HG02642 (cell line): ENCODE data around the gene HOXC9.

Experiments
- ATAC-seq: cut with Tn5 transposase; IDR thresholded peaks from one replicate; pipeline ENCODE4 v1.9.1; 2021; ENCODE audit warnings: mild to moderate bottlenecking; ENCODE audit not compliant: unreplicated experiment, poor library complexity

HOXC9 gene

DNA sequence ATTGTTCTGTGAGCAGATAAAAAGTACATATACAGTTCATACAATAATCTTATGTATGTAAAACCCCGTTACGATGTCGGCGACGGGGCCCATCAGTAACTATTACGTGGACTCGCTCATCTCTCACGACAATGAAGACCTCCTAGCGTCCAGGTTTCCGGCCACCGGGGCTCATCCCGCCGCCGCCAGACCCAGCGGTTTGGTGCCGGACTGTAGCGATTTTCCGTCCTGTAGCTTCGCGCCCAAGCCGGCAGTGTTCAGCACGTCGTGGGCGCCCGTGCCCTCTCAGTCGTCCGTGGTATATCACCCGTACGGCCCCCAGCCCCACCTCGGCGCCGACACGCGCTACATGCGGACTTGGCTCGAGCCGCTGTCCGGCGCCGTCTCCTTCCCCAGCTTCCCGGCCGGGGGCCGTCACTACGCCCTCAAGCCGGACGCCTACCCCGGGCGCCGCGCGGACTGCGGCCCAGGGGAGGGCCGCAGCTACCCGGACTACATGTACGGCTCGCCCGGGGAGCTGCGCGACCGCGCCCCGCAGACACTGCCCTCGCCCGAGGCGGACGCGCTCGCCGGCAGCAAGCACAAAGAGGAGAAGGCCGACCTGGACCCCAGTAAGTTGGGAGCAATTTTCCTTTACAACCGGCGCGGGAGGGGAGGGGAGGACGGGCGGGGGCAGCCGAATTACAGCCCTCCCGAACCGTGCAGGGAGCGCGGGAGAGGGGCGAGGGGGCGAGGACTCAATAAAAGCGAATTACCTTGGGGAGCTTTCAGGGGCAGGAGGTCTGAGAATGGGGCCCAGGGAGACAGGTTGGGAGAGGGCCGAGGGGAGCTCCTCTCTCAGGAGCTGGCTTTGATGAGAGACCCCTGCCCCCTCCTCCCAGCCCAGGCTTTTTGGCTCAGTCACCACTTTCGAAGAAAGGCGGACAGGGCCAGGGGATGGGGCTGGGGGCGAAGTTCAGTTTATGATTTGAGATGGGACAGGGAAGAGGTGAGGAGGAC, at the start of gene HOXC9:
HOXC9 (plus strand) TSS at position 46 of the 999 bp plus-strand sequence; CDS start at position 74, 28 bp downstream.
- no peak for ATAC-seq

- no peak for ATAC-seq
Observed at GRCh38 chr12:53950437-53950773, 49.6 kb upstream of the HOXC9 start.

- ATAC-seq: no peak
Observed at GRCh38 chr12:53950789-53951576, 49.0 kb upstream of the HOXC9 start.

GRCh38 chr12:53951577-53952334, 48.2 kb upstream of the HOXC9 start:
- no peak for ATAC-seq

GRCh38 chr12:53952335-53952694, 47.6 kb upstream of the HOXC9 start:
- no peak for ATAC-seq

DNA sequence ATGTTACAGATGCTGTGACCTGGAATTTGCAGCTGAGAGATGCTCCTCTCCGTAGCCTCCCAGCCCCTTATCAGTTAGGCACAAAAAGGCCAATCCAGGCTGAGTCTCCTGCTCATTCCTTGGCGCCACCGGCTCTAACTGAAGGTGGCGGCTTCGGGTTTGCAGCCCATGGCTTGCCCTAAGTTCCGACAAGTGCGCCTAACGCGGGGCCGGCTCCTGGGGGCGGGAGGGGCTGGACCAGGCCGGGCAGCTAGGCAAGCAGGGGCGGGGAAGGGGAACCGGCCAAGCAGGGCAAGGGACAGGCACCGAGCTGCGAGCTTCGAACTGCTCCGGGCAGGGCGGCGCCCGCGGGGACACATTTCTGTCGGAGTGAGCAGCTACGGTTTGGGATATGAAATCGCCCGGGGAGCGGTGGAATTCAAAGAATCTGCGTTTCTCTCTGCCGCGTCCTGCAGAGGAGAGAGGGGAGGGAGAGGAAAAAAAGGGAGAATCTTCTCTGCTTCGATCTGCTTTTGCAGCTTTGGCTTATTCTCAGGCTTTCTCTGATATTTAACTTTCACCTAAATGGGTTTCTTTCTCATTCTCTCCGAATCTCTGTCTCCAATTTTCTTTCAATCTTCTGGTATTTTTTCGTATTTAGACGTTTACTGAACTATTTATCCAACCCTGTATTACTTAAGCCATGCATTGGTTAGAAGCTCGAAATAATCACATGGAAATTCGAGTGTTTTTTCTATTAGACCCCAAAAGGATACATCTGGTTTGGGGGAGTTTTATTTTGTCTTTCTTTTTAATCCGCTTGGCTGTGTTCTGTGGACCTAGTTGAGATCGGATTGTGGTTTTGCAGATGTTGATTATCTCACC, 46.9 kb upstream of the HOXC9 start:
- ATAC-seq: no peak

- ATAC-seq: no peak
Observed at GRCh38 chr12:53953831-53954693, 45.9 kb upstream of the HOXC9 start.

DNA sequence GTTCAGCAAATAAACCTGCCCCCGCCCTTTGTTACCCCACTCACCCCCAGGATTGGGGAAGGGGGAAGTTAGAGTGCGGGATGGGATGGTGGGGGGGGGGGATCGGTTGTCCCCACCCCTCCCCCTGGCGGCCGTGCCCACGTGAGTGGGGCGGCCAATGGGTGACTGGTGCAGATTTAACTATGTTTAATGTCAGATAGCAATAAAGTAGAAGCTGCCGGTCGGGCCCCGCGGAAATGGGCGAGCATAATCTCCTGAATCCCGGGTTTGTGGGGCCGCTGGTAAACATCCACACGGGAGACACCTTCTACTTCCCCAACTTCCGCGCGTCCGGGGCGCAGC, 45.3 kb upstream of the HOXC9 start, which contains the start of gene HOXC12:
HOXC12 (plus strand) TSS at position 210 of the 342 bp plus-strand sequence; CDS start at position 237, 27 bp downstream.
- no peak for ATAC-seq

- no peak for ATAC-seq
Observed at GRCh38 chr12:53955036-53955775, 44.8 kb upstream of the HOXC9 start.

DNA sequence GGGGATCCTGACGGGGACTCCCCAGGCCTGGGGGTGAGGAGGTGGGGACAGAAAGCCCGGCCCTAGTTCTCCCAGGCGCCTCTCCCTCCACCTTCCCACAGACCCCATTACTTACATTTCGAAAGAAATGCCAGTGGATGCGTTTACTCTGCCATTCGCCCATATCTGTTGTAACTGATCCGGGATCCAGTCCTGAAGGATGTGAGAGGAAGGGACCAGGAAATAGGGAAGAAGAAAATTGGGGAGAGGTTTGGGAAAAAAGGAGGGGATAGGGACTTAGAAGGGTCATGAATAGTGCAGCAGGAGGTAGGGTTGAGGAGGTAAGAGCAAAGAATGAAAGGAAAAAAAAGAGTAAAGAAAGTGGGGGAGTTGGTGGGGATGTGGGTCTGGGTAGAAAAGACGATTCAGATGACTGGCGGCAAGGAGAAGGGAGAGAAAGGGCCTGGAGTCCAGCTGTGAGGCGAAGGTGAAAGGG, 44.1 kb upstream of the HOXC9 start:
- no peak for ATAC-seq

GRCh38 chr12:53956251-53956887, 43.6 kb upstream of the HOXC9 start:
- no peak for ATAC-seq

DNA sequence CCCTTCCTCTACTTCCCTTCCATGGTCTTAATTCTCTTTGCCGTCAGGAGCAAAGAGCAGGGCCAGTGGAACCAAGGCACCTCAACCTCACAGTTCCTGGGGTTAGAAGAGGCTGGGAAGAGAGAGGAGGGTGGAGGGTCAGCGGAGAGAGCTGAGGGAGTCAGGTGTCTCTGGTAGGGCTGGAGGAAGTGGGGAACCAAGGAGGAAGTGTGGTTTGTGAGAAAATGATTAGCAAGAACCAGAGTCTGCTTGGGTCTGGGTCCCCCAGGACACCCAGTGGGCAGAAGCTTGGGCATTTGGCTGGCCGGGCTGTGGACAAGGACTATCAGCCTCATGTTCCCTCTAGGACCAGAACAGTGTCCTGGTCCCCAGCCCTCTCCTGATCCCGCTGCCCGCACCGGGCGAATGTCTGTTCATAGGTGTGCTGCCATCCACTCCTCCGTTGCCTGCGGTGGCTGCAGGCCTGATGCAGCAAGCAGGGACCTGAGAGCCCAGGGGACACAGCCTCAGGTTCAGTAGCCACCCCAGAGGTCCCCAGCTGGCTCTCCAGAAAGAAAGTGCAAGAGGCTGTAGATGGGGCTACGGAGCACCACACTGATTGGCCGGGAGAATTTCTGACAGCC, 42.9 kb upstream of the HOXC9 start:
- no peak for ATAC-seq

GRCh38 chr12:53958128-53958527, 41.8 kb upstream of the HOXC9 start:
- ATAC-seq: no peak

DNA sequence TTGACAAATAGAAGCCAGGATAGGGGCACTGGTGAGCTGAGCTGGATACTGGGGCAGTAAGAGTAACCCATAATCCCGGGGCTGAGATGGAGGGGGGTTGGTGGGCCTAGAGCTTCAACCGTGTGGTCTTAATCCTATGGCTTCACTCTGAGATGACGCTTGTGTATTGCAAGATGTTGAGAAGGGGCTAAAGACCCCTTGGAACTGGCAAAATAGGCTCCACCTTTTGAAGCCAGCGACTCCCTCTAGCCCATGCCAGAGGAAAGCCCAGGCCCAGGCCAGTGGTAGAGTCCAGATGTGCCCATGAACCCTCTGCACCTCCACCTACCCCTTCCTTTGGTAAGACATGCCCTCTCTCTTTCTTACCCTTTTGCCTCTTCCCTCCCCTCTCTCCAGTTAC, 40.6 kb upstream of the HOXC9 start:
- no peak for ATAC-seq

GRCh38 chr12:53960187-53961024, 39.6 kb upstream of the HOXC9 start:
- no peak for ATAC-seq
